ENCODE measurements around the gene GTF3A.

The GTF3A gene

GRCh38 chr13:27388241-27388640, 36.2 kb upstream of the GTF3A start:
- Histone ChIP-seq H3K27me3 (ENCODE audit: insufficient read depth, poor library complexity, severe bottlenecking) (no peaks in the 10 kb centered on the region), H3K4me1 (ENCODE audit: insufficient read depth, poor library complexity, severe bottlenecking) (no peaks in the 10 kb centered on the region), H3K4me3 (ENCODE audit: severe bottlenecking) (no peak overlapping the region), H3K27ac (ENCODE audit: poor library complexity, severe bottlenecking) (no peak overlapping the region), H3K36me3 (ENCODE audit: low read depth) (no peaks in the 10 kb centered on the region), H3K9me3 (ENCODE audit: severe bottlenecking) (no peaks in the 10 kb centered on the region)
- ATAC-seq (ENCODE audit: low read depth) (no peak), DNase-seq (ENCODE audit: low spot score) (no peak)
- no peak for TF ChIP-seq CTCF (IDR thresholded peaks at IDR 0.05; ENCODE audit: poor library complexity, severe bottlenecking)

- H3K36me3 ChIP-seq (ENCODE audit: low read depth): no peaks in the 10 kb centered on the region
- H3K4me3 ChIP-seq (ENCODE audit: severe bottlenecking): no peak overlapping the region
- no peak overlapping the region for H3K27ac ChIP-seq (ENCODE audit: poor library complexity, severe bottlenecking)
- H3K9me3 ChIP-seq (ENCODE audit: severe bottlenecking): no peaks in the 10 kb centered on the region
- H3K27me3 ChIP-seq (ENCODE audit: insufficient read depth, poor library complexity, severe bottlenecking): no peaks in the 10 kb centered on the region
- no peak for ATAC-seq (ENCODE audit: low read depth)
- no peaks in the 10 kb centered on the region for H3K4me1 ChIP-seq (ENCODE audit: insufficient read depth, poor library complexity, severe bottlenecking)
- no peak for DNase-seq (ENCODE audit: low spot score)
- TF ChIP-seq CTCF (IDR thresholded peaks at IDR 0.05; ENCODE audit: poor library complexity, severe bottlenecking): no peak
Measured at GRCh38 chr13:27389891-27390290, 34.5 kb upstream of the GTF3A start.

GRCh38 chr13:27391471-27391870, 32.9 kb upstream of the GTF3A start:
- H3K36me3 ChIP-seq (ENCODE audit: low read depth): no peaks in the 10 kb centered on the region
- H3K4me1 ChIP-seq (ENCODE audit: insufficient read depth, poor library complexity, severe bottlenecking): no peaks in the 10 kb centered on the region
- TF ChIP-seq CTCF (IDR thresholded peaks at IDR 0.05; ENCODE audit: poor library complexity, severe bottlenecking): no peak
- H3K9me3 ChIP-seq (ENCODE audit: severe bottlenecking): no peaks in the 10 kb centered on the region
- ATAC-seq (ENCODE audit: low read depth): no peak
- no peak for DNase-seq (ENCODE audit: low spot score)
- H3K27ac ChIP-seq (ENCODE audit: poor library complexity, severe bottlenecking): no peak overlapping the region
- H3K4me3 ChIP-seq (ENCODE audit: severe bottlenecking): no peak overlapping the region
- H3K27me3 ChIP-seq (ENCODE audit: insufficient read depth, poor library complexity, severe bottlenecking): no peaks in the 10 kb centered on the region

- Histone ChIP-seq H3K27me3 (ENCODE audit: insufficient read depth, poor library complexity, severe bottlenecking) (no peaks in the 10 kb centered on the region), H3K4me1 (ENCODE audit: insufficient read depth, poor library complexity, severe bottlenecking) (no peaks in the 10 kb centered on the region), H3K9me3 (ENCODE audit: severe bottlenecking) (no peaks in the 10 kb centered on the region), H3K27ac (ENCODE audit: poor library complexity, severe bottlenecking) (no peak overlapping the region), H3K4me3 (ENCODE audit: severe bottlenecking) (no peak overlapping the region), H3K36me3 (ENCODE audit: low read depth) (no peaks in the 10 kb centered on the region)
- DNase-seq (ENCODE audit: low spot score) (no peak), ATAC-seq (ENCODE audit: low read depth) (no peak)
- no peak for TF ChIP-seq CTCF (IDR thresholded peaks at IDR 0.05; ENCODE audit: poor library complexity, severe bottlenecking)
Measured at GRCh38 chr13:27393101-27393500, 31.3 kb upstream of the GTF3A start.

GRCh38 chr13:27395007-27395510, 29.4 kb upstream of the GTF3A start:
- ATAC-seq (ENCODE audit: low read depth): no peak
- H3K4me1 ChIP-seq (ENCODE audit: insufficient read depth, poor library complexity, severe bottlenecking): no peaks in the 10 kb centered on the region
- no peak overlapping the region for H3K4me3 ChIP-seq (ENCODE audit: severe bottlenecking)
- DNase-seq (ENCODE audit: low spot score): no peak
- no peaks in the 10 kb centered on the region for H3K36me3 ChIP-seq (ENCODE audit: low read depth)
- no peak overlapping the region for H3K27ac ChIP-seq (ENCODE audit: poor library complexity, severe bottlenecking)
- H3K27me3 ChIP-seq (ENCODE audit: insufficient read depth, poor library complexity, severe bottlenecking): no peaks in the 10 kb centered on the region
- no peaks in the 10 kb centered on the region for H3K9me3 ChIP-seq (ENCODE audit: severe bottlenecking)
- TF ChIP-seq CTCF (IDR thresholded peaks at IDR 0.05; ENCODE audit: poor library complexity, severe bottlenecking): no peak
